SK-N-SH treated with all-trans-retinoic acid at 6 μM for 48 hours (cell line): Measurements from ENCODE around the gene DPF3.

Experiments
- ATAC-seq: fragments of 200-7000 bp; cut with Tn5 transposase; 3 replicates; pipeline ENCODE4 v1.9.1; 2020; ENCODE audit warnings: mild to moderate bottlenecking, moderate library complexity
- ARNTL ChIP-seq: fragments of 450-650 bp; formaldehyde crosslinking; IDR thresholded peaks from 2 replicates; pipeline ENCODE4 v1.5.0; 2020; ENCODE audit warnings: low read depth, mild to moderate bottlenecking, moderate library complexity, borderline replicate concordance
- BACH2 ChIP-seq: fragments of 250-450 bp; sonication (Bioruptor Pico); IDR thresholded peaks from 2 replicates; pipeline ENCODE4 v1.9.0; 2021; ENCODE audit warnings: mild to moderate bottlenecking, borderline replicate concordance
- ESRRG ChIP-seq: fragments of 250-450 bp; sonication (Bioruptor Pico); IDR thresholded peaks from 2 replicates; pipeline ENCODE4 v1.6.1; 2021; ENCODE audit warnings: mild to moderate bottlenecking
- GLIS3 ChIP-seq: fragments of 250-450 bp; sonication (Bioruptor Pico); IDR thresholded peaks from 2 replicates; pipeline ENCODE4 v1.5.0; 2020; ENCODE audit warnings: mild to moderate bottlenecking, moderate library complexity
- ISL1 ChIP-seq: fragments of 250-450 bp; sonication (Bioruptor Pico); IDR thresholded peaks from 2 replicates; pipeline ENCODE4 v2.1.2; 2022; ENCODE audit warnings: mild to moderate bottlenecking, moderate library complexity
- OSR1 ChIP-seq: fragments of 250-450 bp; sonication (Bioruptor Pico); IDR thresholded peaks from 2 replicates; pipeline ENCODE4 v1.8.0; 2022; ENCODE audit warnings: moderate library complexity, mild to moderate bottlenecking, inconsistent platforms
- PPARA ChIP-seq: fragments of 250-450 bp; sonication (Bioruptor Pico); IDR thresholded peaks from 2 replicates; pipeline ENCODE4 v1.5.0; 2020; ENCODE audit warnings: mild to moderate bottlenecking, borderline replicate concordance
- RARB ChIP-seq: fragments of 250-450 bp; sonication (Bioruptor Pico); IDR thresholded peaks from 2 replicates; pipeline ENCODE4 v1.8.0; 2021; ENCODE audit warnings: mild to moderate bottlenecking, moderate library complexity
- SNAI2 ChIP-seq: fragments of 250-450 bp; sonication (Bioruptor Pico); IDR thresholded peaks from 2 replicates; pipeline ENCODE4 v1.5.0; 2020; ENCODE audit warnings: mild to moderate bottlenecking, moderate library complexity
- TCF4 ChIP-seq: fragments of 250-450 bp; sonication (Bioruptor Pico); IDR thresholded peaks from 2 replicates; pipeline ENCODE4 v1.8.0; 2021; ENCODE audit warnings: mild to moderate bottlenecking, moderate library complexity, borderline replicate concordance
- TOX ChIP-seq: fragments of 250-450 bp; sonication (Bioruptor Pico); IDR thresholded peaks from 2 replicates; pipeline ENCODE4 v1.8.0; 2021; ENCODE audit warnings: mild to moderate bottlenecking, moderate library complexity, borderline replicate concordance
- ZC3H10 ChIP-seq: fragments of 250-450 bp; sonication (Bioruptor Pico); IDR thresholded peaks from 2 replicates; pipeline ENCODE4 v1.5.1; 2021; ENCODE audit warnings: mild to moderate bottlenecking, moderate library complexity
- ZFP30 ChIP-seq: fragments of 450-650 bp; formaldehyde crosslinking; IDR thresholded peaks from 2 replicates; pipeline ENCODE4 v1.5.0; 2022; ENCODE audit warnings: mild to moderate bottlenecking, moderate library complexity
- ZNF565 ChIP-seq: fragments of 450-650 bp; formaldehyde crosslinking; conservative IDR thresholded peaks from 2 replicates; pipeline ENCODE4 v1.5.0; 2020; ENCODE audit warnings: low read depth, mild to moderate bottlenecking, moderate library complexity
- ZNF70 ChIP-seq: fragments of 450-650 bp; formaldehyde crosslinking; IDR thresholded peaks from 2 replicates; pipeline ENCODE4 v1.5.0; 2020; ENCODE audit warnings: mild to moderate bottlenecking, moderate library complexity
- ZNF8 ChIP-seq: fragments of 450-650 bp; formaldehyde crosslinking; IDR thresholded peaks from 2 replicates; pipeline ENCODE4 v1.5.0; 2020; ENCODE audit warnings: mild to moderate bottlenecking, moderate library complexity
- TF ChIP-seq, protein P1 (sequence below): fragments of 250-450 bp; sonication (Bioruptor Pico); IDR thresholded peaks from 2 replicates; pipeline ENCODE4 v1.8.0; 2021; ENCODE audit warnings: low read depth, mild to moderate bottlenecking, moderate library complexity, borderline replicate concordance
- TF ChIP-seq, protein P2 (sequence below): fragments of 250-450 bp; sonication (Bioruptor Pico); IDR thresholded peaks from 2 replicates; pipeline ENCODE4 v1.5.0; 2020; ENCODE audit warnings: mild to moderate bottlenecking, moderate library complexity
- TF ChIP-seq, protein P3 (sequence below): fragments of 250-450 bp; sonication (Bioruptor Pico); IDR thresholded peaks from 2 replicates; pipeline ENCODE4 v1.8.0; 2020; ENCODE audit warnings: mild to moderate bottlenecking, moderate library complexity, borderline replicate concordance
- TF ChIP-seq, protein P4 (sequence below): fragments of 250-450 bp; sonication (Bioruptor Pico); IDR thresholded peaks from 2 replicates; pipeline ENCODE4 v1.5.1; 2021; ENCODE audit warnings: mild to moderate bottlenecking, moderate library complexity
- TF ChIP-seq, protein P5 (sequence below): fragments of 250-450 bp; sonication (Bioruptor Pico); IDR thresholded peaks from 2 replicates; pipeline ENCODE4 v1.5.1; 2020; ENCODE audit warnings: low read depth, mild to moderate bottlenecking, moderate library complexity

The DPF3 gene

DNA sequence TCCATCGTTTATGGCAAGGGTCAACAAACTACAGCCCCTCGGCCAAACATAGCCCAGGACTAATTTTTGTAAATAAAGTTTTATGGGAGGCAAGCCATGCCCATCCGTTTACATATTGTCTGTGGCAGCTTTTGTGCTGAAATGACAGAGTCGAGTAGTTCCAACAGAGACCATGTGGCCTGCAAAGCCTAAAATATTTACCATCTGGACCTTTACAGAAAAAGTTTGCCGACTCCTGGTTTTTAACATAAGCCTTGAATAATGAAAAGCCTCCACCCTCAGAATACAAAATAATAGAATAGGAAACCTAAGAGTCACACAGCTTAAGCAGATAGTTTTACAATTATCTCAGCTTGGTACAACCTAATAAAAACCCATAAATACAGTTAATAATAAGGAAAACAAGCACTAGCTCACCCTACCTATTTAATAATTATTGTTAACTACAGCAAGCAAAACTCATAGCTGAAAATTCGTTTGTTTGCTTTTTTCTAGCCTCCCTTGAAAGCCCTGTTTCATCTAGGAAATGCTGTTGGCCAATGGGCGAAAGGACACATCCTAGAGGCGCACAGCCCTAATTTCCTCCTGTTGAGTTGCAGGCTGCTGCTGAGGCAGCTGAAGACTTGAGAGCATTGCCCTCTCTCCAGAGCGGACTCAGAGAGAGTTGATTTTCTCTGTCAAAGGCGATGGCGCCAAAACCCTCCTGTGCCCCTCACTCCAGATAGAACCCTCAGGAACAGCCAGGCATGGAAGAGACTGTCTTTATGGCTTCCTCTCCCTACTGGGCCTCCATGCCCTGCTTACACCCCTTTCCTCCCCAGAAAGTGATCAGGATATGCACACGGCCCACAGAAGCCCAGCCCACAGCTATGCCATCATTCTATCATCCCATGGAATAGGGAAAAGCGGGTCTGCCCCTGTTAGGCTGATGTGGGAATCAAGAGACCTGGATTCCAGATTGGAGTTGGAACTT lies 107.2 kb downstream of the DPF3 start:
- no peak for TF ChIP-seq ZFP30 (CRISPR knock-in tag)
- TF ChIP-seq ESRRG (CRISPR knock-in tag): no peak
- TF ChIP-seq, protein P1, sequence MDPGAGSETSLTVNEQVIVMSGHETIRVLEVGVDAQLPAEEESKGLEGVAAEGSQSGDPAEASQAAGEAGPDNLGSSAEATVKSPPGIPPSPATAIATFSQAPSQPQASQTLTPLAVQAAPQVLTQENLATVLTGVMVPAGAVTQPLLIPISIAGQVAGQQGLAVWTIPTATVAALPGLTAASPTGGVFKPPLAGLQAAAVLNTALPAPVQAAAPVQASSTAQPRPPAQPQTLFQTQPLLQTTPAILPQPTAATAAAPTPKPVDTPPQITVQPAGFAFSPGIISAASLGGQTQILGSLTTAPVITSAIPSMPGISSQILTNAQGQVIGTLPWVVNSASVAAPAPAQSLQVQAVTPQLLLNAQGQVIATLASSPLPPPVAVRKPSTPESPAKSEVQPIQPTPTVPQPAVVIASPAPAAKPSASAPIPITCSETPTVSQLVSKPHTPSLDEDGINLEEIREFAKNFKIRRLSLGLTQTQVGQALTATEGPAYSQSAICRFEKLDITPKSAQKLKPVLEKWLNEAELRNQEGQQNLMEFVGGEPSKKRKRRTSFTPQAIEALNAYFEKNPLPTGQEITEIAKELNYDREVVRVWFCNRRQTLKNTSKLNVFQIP: no peak
- TF ChIP-seq GLIS3: no peak
- TF ChIP-seq ISL1 (CRISPR knock-in tag): no peak
- no peak for TF ChIP-seq ZNF8 (CRISPR knock-in tag)
- TF ChIP-seq ZNF565 (CRISPR knock-in tag): no peak
- TF ChIP-seq, protein P2, sequence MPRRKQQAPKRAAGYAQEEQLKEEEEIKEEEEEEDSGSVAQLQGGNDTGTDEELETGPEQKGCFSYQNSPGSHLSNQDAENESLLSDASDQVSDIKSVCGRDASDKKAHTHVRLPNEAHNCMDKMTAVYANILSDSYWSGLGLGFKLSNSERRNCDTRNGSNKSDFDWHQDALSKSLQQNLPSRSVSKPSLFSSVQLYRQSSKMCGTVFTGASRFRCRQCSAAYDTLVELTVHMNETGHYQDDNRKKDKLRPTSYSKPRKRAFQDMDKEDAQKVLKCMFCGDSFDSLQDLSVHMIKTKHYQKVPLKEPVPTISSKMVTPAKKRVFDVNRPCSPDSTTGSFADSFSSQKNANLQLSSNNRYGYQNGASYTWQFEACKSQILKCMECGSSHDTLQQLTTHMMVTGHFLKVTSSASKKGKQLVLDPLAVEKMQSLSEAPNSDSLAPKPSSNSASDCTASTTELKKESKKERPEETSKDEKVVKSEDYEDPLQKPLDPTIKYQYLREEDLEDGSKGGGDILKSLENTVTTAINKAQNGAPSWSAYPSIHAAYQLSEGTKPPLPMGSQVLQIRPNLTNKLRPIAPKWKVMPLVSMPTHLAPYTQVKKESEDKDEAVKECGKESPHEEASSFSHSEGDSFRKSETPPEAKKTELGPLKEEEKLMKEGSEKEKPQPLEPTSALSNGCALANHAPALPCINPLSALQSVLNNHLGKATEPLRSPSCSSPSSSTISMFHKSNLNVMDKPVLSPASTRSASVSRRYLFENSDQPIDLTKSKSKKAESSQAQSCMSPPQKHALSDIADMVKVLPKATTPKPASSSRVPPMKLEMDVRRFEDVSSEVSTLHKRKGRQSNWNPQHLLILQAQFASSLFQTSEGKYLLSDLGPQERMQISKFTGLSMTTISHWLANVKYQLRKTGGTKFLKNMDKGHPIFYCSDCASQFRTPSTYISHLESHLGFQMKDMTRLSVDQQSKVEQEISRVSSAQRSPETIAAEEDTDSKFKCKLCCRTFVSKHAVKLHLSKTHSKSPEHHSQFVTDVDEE (CRISPR knock-in tag): no peak
- TF ChIP-seq SNAI2 (CRISPR knock-in tag): no peak
- TF ChIP-seq, protein P3, sequence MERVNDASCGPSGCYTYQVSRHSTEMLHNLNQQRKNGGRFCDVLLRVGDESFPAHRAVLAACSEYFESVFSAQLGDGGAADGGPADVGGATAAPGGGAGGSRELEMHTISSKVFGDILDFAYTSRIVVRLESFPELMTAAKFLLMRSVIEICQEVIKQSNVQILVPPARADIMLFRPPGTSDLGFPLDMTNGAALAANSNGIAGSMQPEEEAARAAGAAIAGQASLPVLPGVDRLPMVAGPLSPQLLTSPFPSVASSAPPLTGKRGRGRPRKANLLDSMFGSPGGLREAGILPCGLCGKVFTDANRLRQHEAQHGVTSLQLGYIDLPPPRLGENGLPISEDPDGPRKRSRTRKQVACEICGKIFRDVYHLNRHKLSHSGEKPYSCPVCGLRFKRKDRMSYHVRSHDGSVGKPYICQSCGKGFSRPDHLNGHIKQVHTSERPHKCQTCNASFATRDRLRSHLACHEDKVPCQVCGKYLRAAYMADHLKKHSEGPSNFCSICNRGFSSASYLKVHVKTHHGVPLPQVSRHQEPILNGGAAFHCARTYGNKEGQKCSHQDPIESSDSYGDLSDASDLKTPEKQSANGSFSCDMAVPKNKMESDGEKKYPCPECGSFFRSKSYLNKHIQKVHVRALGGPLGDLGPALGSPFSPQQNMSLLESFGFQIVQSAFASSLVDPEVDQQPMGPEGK (CRISPR knock-in tag): no peak
- no peak for TF ChIP-seq ZC3H10 (CRISPR knock-in tag)
- TF ChIP-seq RARB (CRISPR knock-in tag): no peak
- TF ChIP-seq, protein P4, sequence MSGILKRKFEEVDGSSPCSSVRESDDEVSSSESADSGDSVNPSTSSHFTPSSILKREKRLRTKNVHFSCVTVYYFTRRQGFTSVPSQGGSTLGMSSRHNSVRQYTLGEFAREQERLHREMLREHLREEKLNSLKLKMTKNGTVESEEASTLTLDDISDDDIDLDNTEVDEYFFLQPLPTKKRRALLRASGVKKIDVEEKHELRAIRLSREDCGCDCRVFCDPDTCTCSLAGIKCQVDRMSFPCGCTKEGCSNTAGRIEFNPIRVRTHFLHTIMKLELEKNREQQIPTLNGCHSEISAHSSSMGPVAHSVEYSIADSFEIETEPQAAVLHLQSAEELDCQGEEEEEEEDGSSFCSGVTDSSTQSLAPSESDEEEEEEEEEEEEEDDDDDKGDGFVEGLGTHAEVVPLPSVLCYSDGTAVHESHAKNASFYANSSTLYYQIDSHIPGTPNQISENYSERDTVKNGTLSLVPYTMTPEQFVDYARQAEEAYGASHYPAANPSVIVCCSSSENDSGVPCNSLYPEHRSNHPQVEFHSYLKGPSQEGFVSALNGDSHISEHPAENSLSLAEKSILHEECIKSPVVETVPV (CRISPR knock-in tag): no peak
- TF ChIP-seq, protein P5, sequence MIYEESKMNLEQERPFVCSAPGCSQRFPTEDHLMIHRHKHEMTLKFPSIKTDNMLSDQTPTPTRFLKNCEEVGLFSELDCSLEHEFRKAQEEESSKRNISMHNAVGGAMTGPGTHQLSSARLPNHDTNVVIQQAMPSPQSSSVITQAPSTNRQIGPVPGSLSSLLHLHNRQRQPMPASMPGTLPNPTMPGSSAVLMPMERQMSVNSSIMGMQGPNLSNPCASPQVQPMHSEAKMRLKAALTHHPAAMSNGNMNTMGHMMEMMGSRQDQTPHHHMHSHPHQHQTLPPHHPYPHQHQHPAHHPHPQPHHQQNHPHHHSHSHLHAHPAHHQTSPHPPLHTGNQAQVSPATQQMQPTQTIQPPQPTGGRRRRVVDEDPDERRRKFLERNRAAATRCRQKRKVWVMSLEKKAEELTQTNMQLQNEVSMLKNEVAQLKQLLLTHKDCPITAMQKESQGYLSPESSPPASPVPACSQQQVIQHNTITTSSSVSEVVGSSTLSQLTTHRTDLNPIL (CRISPR knock-in tag): no peak
- TF ChIP-seq TCF4 (CRISPR knock-in tag): no peak
- no peak for TF ChIP-seq OSR1
- TF ChIP-seq TOX (CRISPR knock-in tag): no peak
- TF ChIP-seq ZNF70 (CRISPR knock-in tag): no peak
- TF ChIP-seq BACH2: no peak
- TF ChIP-seq ARNTL (CRISPR knock-in tag): no peak

DNA sequence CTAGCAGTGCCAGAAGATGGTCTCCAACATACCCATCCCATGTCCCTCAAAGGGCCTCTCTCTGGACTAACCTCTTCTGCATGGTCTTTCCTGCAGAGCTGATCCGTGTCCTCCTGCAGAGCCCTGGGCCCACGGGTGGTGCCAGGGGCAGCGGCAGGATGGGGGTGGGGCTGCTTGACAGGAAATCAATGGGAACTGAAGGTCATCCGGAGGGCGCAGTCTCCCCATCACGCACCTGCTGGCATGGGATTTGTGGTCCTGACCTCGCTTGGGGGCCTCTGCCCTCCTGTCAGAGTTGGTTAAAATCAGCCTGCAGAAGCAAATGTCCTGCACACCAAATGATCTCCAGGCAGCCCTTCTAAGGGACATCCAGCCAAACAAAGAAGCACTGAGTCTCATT lies 110.2 kb downstream of the DPF3 start:
- no peak for ATAC-seq
- TF ChIP-seq TOX (CRISPR knock-in tag) (no peak), ZNF565 (CRISPR knock-in tag) (no peak), SNAI2 (CRISPR knock-in tag) (no peak), OSR1 (no peak), BACH2 (no peak), ZNF70 (CRISPR knock-in tag) (no peak), ARNTL (CRISPR knock-in tag) (no peak), PPARA (no peak), ZNF8 (CRISPR knock-in tag) (no peak)
- TF ChIP-seq, protein P4 (CRISPR knock-in tag): no peak
- TF ChIP-seq, protein P1: no peak
- TF ChIP-seq, protein P3 (CRISPR knock-in tag): no peak

More for the DNA sequence above, 107.2 kb downstream of the DPF3 start:
- ATAC-seq: no peak
